ENCODE data around the gene MVK.

- TF ChIP-seq CTCF (IDR thresholded peaks at IDR 0.05) (no peak), POLR2A (IDR thresholded peaks at IDR 0.05) (no peak), POLR2AphosphoS5 (IDR thresholded peaks at IDR 0.05) (no peak)
These were observed 11.9 kb upstream of the MVK start for GRCh38 chr12:109561711-109562030.
